SK-N-SH (cell line): ENCODE data around the gene MAML3. TPM values are rescaled to one million over a fixed set of nuclear protein-coding genes. Genes with fewer than 3 reads are reported as not detected.

Experiments
- CTCF ChIA-PET: fragments of 300-600, 350-600 bp; formaldehyde crosslinking; extraction: SDS; loops from one replicate; lab custom pipeline; 2021; lab: Yijun Ruan, JAX
- POLR2A ChIA-PET: fragments of 350-600 bp; sonication (Branson Sonifier 250); formaldehyde crosslinking; extraction: SDS; loops from one replicate; lab custom pipeline; 2020; ENCODE audit warnings: antibody characterized with exemption, inconsistent platforms; lab: Yijun Ruan, JAX
- DNase-seq: peaks from one replicate; pipeline ENCODE4 v3.0.0; 2012
- H2AFZ ChIP-seq: fragments of 200-600 bp; sonication (generic); 2 replicates; pipeline ENCODE4 v1.8.1; 2016; ENCODE audit warnings: antibody characterized with exemption, mild to moderate bottlenecking, low read depth
- H3F3A ChIP-seq: fragments of 200-600 bp; sonication (generic); replicated peaks from 2 replicates; pipeline ENCODE3; 2016; ENCODE audit warnings: antibody characterized with exemption, mild to moderate bottlenecking; ENCODE audit not compliant: insufficient read depth
- H3K27ac ChIP-seq, 2 experiments: fragments of 200-500 bp in 1 of 2; fragments of 200-600 bp in 1 of 2; sonication (Bioruptor generic) in 1 of 2; sonication (generic), shearing (Covaris generic) in 1 of 2; 2 replicates each; pipeline versions ENCODE4 v1.5.1 to v1.6.1; 2014 to 2016; ENCODE audit warnings: low read depth in 2 of 2, inconsistent platforms in 1 of 2, low read length in 1 of 2, mild to moderate bottlenecking in 1 of 2, mixed read lengths in 1 of 2
- H3K27me3 ChIP-seq: fragments of 200-600 bp; sonication (generic), shearing (Covaris generic); 2 replicates; pipeline ENCODE4 v1.6.1; 2016; ENCODE audit warnings: mixed run types; ENCODE audit not compliant: insufficient read depth
- H3K36me3 ChIP-seq, 2 experiments: fragments of 200-500 bp in 1 of 2; fragments of 200-600 bp in 1 of 2; sonication (Bioruptor generic) in 1 of 2; sonication (generic) in 1 of 2; replicated peaks in 1 of 2; 2 replicates each; pipeline versions ENCODE3 to v1.5.1; 2014 to 2016; ENCODE audit warnings: low read length in 1 of 2, mild to moderate bottlenecking in 1 of 2; ENCODE audit not compliant: insufficient read depth in 2 of 2, control insufficient read depth in 1 of 2
- H3K4me1 ChIP-seq, 2 experiments: fragments of 200-500 bp in 1 of 2; fragments of 200-600 bp in 1 of 2; sonication (Bioruptor generic) in 1 of 2; sonication (generic), shearing (Covaris generic) in 1 of 2; 2 replicates each; pipeline versions ENCODE4 v1.5.1 to v1.6.1; 2014 to 2016; ENCODE audit warnings: low read depth in 1 of 2, low read length in 1 of 2, mixed run types in 1 of 2; ENCODE audit not compliant: insufficient read depth in 2 of 2, control insufficient read depth in 1 of 2
- H3K4me2 ChIP-seq: fragments of 200-600 bp; sonication (generic), shearing (Covaris generic); 2 replicates; pipeline ENCODE4 v1.6.1; 2017; ENCODE audit warnings: mixed run types
- H3K4me3 ChIP-seq, 2 experiments: fragments of 200-500 bp in 1 of 2; fragments of 200-600 bp in 1 of 2; sonication (Bioruptor generic) in 1 of 2; sonication (generic), shearing (Covaris generic) in 1 of 2; 2 replicates each; pipeline versions ENCODE4 v1.5.1 to v1.8.1; 2014 to 2016; ENCODE audit warnings: low read depth in 2 of 2, inconsistent platforms in 1 of 2, low read length in 1 of 2, mild to moderate bottlenecking in 1 of 2, mixed read lengths in 1 of 2, moderate library complexity in 1 of 2
- H3K79me2 ChIP-seq: fragments of 200-600 bp; sonication (generic); 2 replicates; pipeline ENCODE4 v1.8.1; 2017; ENCODE audit warnings: mild to moderate bottlenecking; ENCODE audit not compliant: insufficient read depth
- H3K9ac ChIP-seq: fragments of 200-600 bp; sonication (generic); 2 replicates; pipeline ENCODE4 v1.6.1; 2017; ENCODE audit warnings: mixed run types
- H3K9me2 ChIP-seq: fragments of 200-600 bp; sonication (generic); 2 replicates; pipeline ENCODE4 v1.6.1; 2017; ENCODE audit warnings: mixed run types
- H3K9me3 ChIP-seq: fragments of 200-600 bp; sonication (generic); 2 replicates; pipeline ENCODE4 v1.6.1; 2017; ENCODE audit warnings: mixed run types, mild to moderate bottlenecking, moderate library complexity
- H4K20me1 ChIP-seq: fragments of 200-600 bp; sonication (generic); 2 replicates; pipeline ENCODE4 v1.6.1; 2017; ENCODE audit warnings: mild to moderate bottlenecking, mixed run types; ENCODE audit not compliant: insufficient read depth
- EP300 ChIP-seq, 2 experiments: IDR thresholded peaks; 2 replicates each; pipeline versions ENCODE4 v1.4.0 to v1.6.1; 2012; ENCODE audit warnings: borderline replicate concordance in 1 of 2, low read depth in 1 of 2, low read length in 1 of 2
- FOSL2 ChIP-seq: IDR thresholded peaks from 2 replicates; pipeline ENCODE4 v1.4.0; 2012; ENCODE audit warnings: low read depth, mild to moderate bottlenecking, moderate library complexity, borderline replicate concordance
- FOXM1 ChIP-seq: IDR thresholded peaks from 2 replicates; pipeline ENCODE4 v1.4.0; 2012; ENCODE audit warnings: low read depth, mild to moderate bottlenecking
- GATA2 ChIP-seq: sonication (generic); formaldehyde crosslinking; IDR thresholded peaks from 2 replicates; pipeline ENCODE4 v1.5.0; 2020; ENCODE audit warnings: mild to moderate bottlenecking, missing genetic modification reagents
- IRF3 ChIP-seq: fragments of 150-350 bp; IDR thresholded peaks from 2 replicates; pipeline ENCODE4 v1.6.1; 2016; ENCODE audit warnings: mild to moderate bottlenecking, low read depth, low read length
- MAX ChIP-seq: IDR thresholded peaks from 2 replicates; pipeline ENCODE4 v1.4.0; 2012; ENCODE audit warnings: low read depth
- RAD21 ChIP-seq: IDR thresholded peaks from 2 replicates; pipeline ENCODE4 v1.6.1; 2012; ENCODE audit warnings: mild to moderate bottlenecking, low read length
- RCOR1 ChIP-seq: fragments of 150-350 bp; IDR thresholded peaks from 2 replicates; pipeline ENCODE4 v1.6.1; 2017; ENCODE audit warnings: antibody characterized with exemption, low read length
- RXRA ChIP-seq: IDR thresholded peaks from 2 replicates; pipeline ENCODE4 v1.4.0; 2012; ENCODE audit warnings: low read depth, mild to moderate bottlenecking, borderline replicate concordance
- TAF1 ChIP-seq: IDR thresholded peaks from 2 replicates; pipeline ENCODE4 v1.6.1; 2012; ENCODE audit warnings: low read depth, mild to moderate bottlenecking, low read length, moderate library complexity, borderline replicate concordance
- USF2 ChIP-seq: fragments of 150-350 bp; IDR thresholded peaks from 2 replicates; pipeline ENCODE4 v1.6.1; 2017; ENCODE audit warnings: antibody characterized with exemption, low read length, low read depth, borderline replicate concordance
- YY1 ChIP-seq: IDR thresholded peaks from 2 replicates; pipeline ENCODE4 v1.4.0; 2012; ENCODE audit warnings: low read depth, mild to moderate bottlenecking
- WGBS: methylation state at CpG from one replicate; pipeline ENCODE4 v1.1.6; 2017; ENCODE audit warnings: low lambda C conversion rate; 5-methylcytosine and 5-hydroxymethylcytosine counted together
- polyA plus RNA-seq, 3 experiments: library from polyadenylated mRNA; depleted of rRNA; stranded (reverse); fragments of >200 nt; gene quantifications; 2 replicates each; pipeline ENCODE4 v1.2.3, GENCODE V29; 2012

MAML3 gene
- polyA plus RNA-seq, 1 of the 3 experiments (the other 2 are of a cell fraction) = 5.3 TPM

GRCh38 chr4:139966383-139966782, 187.6 kb downstream of the MAML3 start:
- 64% methylated on average over 4 of the region's 4 CpGs for WGBS
- no peaks in the 10 kb centered on the region for H3K9me3 ChIP-seq
- no peaks in the 10 kb centered on the region for H3K9me2 ChIP-seq
- no peaks in the 10 kb centered on the region for H3K36me3 ChIP-seq
- peaks cover 10 to 51% of the 10 kb centered on the region in 2 experiments; a peak in 3 of 4 replicates for H3K4me1 ChIP-seq
- TF ChIP-seq FOXM1 = no peak
- TF ChIP-seq GATA2 = no peak
- no peak for TF ChIP-seq IRF3
- H2AFZ ChIP-seq = no peak overlapping the region
- H3K27ac ChIP-seq = peak overlapping the region in 1 of 2 experiments; percentile 100; a peak in 3 of 4 replicates
- POLR2A ChIA-PET = interaction anchor here (0.7 to 2.9 kb wide), 6 partner anchors 32 to 272 kb away, joined by 3 to 11 read pairs (median 4); no protein-coding TSS in a partner anchor
- no peak overlapping the region for H3K4me2 ChIP-seq
- no peak for DNase-seq
- H3K4me3 ChIP-seq = no peak overlapping the region
- CTCF ChIA-PET = interaction anchor here (1.1 to 1.4 kb wide), 4 partner anchors 19 to 86 kb away, joined by 3 to 5 read pairs (median 4); no protein-coding TSS in a partner anchor
- no peaks in the 10 kb centered on the region for H4K20me1 ChIP-seq
- H3K79me2 ChIP-seq = no peaks in the 10 kb centered on the region
- H3F3A ChIP-seq = no peaks in the 10 kb centered on the region
- no peak overlapping the region for H3K9ac ChIP-seq
- H3K27me3 ChIP-seq = no peaks in the 10 kb centered on the region

- no peaks in the 10 kb centered on the region for H3K79me2 ChIP-seq
- TF ChIP-seq EP300 (IDR thresholded peaks at IDR 0.05; ENCODE audit: borderline replicate concordance in 1 of 2, low read depth in 1 of 2, low read length in 1 of 2) = peak in 1 of 2 experiments; percentile 31; a peak in 1 of 4 replicates
- no peak for TF ChIP-seq FOXM1
- peak; percentile 7; the same call in 1 of the 2 replicates for TF ChIP-seq RAD21
- peaks cover 10 to 52% of the 10 kb centered on the region in 2 experiments; a peak in 3 of 4 replicates for H3K4me1 ChIP-seq
- H3K27ac ChIP-seq = peak overlapping the region in 1 of 2 experiments; percentile 100; a peak in 2 of 4 replicates
- H3K4me3 ChIP-seq = no peak overlapping the region
- no peaks in the 10 kb centered on the region for H3K36me3 ChIP-seq
- ChIA-PET POLR2A (interaction anchor here (1.8 to 2.9 kb wide), 2 partner anchors 84 to 272 kb away, joined by 8 to 11 read pairs; no protein-coding TSS in a partner anchor), CTCF (interaction anchor here (0.9 to 1.2 kb wide), 2 partner anchors 8 to 188 kb away, joined by 3 to 5 read pairs; partner anchors contain the start of gene MAML3)
- no peaks in the 10 kb centered on the region for H3K9me2 ChIP-seq
- H3K9ac ChIP-seq = no peak overlapping the region
- H3K9me3 ChIP-seq = no peaks in the 10 kb centered on the region
- no peak overlapping the region for H3K4me2 ChIP-seq
- no peak overlapping the region for H2AFZ ChIP-seq
- no peak for DNase-seq
- H4K20me1 ChIP-seq = no peaks in the 10 kb centered on the region
- H3F3A ChIP-seq = no peaks in the 10 kb centered on the region
- WGBS = 20% methylated on average over 1 of the region's 1 CpG
- H3K27me3 ChIP-seq = no peaks in the 10 kb centered on the region
These were observed 188.2 kb downstream of the MAML3 start for GRCh38 chr4:139965789-139966188.

- no peaks in the 10 kb centered on the region for H3K9me3 ChIP-seq
- no peaks in the 10 kb centered on the region for H3K79me2 ChIP-seq
- POLR2A ChIA-PET = no interaction called here
- H3K9me2 ChIP-seq = no peaks in the 10 kb centered on the region
- no peak overlapping the region; a peak in 1 of 4 replicates for H3K27ac ChIP-seq
- no peak overlapping the region for H2AFZ ChIP-seq
- H3K4me1 ChIP-seq = peaks cover 10 to 44% of the 10 kb centered on the region in 2 experiments
- 100% methylated on average over 1 of the region's 1 CpG for WGBS
- no peak overlapping the region for H3K4me3 ChIP-seq
- H4K20me1 ChIP-seq = no peaks in the 10 kb centered on the region
- no peaks in the 10 kb centered on the region for H3F3A ChIP-seq
- no peak overlapping the region for H3K4me2 ChIP-seq
- CTCF ChIA-PET = interaction anchor here (1.2 to 1.4 kb wide), 3 partner anchors 10 to 397 kb away, joined by 3 read pairs; no protein-coding TSS in a partner anchor
- TF ChIP-seq EP300 (IDR thresholded peaks at IDR 0.05; ENCODE audit: borderline replicate concordance in 1 of 2, low read depth in 1 of 2, low read length in 1 of 2) (no peak), GATA2 (no peak), YY1 (no peak), USF2 (no peak), FOSL2 (no peak), MAX (no peak), RCOR1 (no peak), TAF1 (no peak), IRF3 (no peak), RXRA (no peak)
- H3K9ac ChIP-seq = no peak overlapping the region
- no peaks in the 10 kb centered on the region for H3K36me3 ChIP-seq
- DNase-seq = no peak
- H3K27me3 ChIP-seq = no peaks in the 10 kb centered on the region
These were observed 190.3 kb downstream of the MAML3 start for GRCh38 chr4:139963708-139964107.
